ENCODE results near the gene VMAC. TPM values are rescaled to one million over a fixed set of nuclear protein-coding genes. Genes with fewer than 3 reads are reported as not detected.
A peak's percentile ranks its signal among the peaks of the same experiment; 100 is the strongest.

VMAC gene
- total RNA-seq, 2 donors from 2014 or later = 4.4 to 6.7 TPM

- Mint-ChIP-seq H3K4me3 (peak overlapping the region; percentile 95), H3K27ac (no peak overlapping the region), H3K36me3 (no peaks in the 10 kb centered on the region), H3K27me3 (no peaks in the 10 kb centered on the region), H3K9me3 (no peaks in the 10 kb centered on the region), H3K4me1 (ENCODE audit: low read depth in 2 of 2) (peaks cover 20 to 23% of the 10 kb centered on the region in 2 donors)
- DNase-seq (ENCODE audit: low spot score) = no peak
- ATAC-seq = no peak
Measured at GRCh38 chr19:5905114-5905778, 574 bp downstream of the VMAC start.

DNA sequence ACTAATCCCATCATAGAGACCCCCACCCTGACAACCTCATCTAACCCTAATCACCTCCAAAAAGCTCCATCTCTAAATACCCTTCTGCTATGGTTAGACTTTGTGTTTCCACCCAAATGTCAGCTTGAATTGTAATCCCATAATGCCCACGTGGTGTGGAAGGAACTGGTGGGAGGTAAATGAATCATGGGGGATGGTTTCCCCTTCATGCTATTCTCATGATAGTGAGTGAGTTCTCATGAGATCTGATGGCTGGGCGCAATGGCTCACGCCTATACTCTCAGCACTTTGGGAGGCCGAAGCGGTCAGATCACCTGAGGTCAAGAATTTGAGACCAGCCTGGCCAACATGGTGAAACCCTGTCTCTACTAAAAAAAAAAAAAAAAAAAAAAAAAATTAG is 2.6 kb downstream of the VMAC start:
- H3K9me3 Mint-ChIP-seq = no peaks in the 10 kb centered on the region
- H3K4me1 Mint-ChIP-seq (ENCODE audit: low read depth in 2 of 2) = peaks cover 15 to 18% of the 10 kb centered on the region in 2 donors
- no peak overlapping the region for H3K27ac Mint-ChIP-seq
- ATAC-seq (no peak), DNase-seq (ENCODE audit: low spot score) (no peak)
- H3K27me3 Mint-ChIP-seq = no peaks in the 10 kb centered on the region
- H3K36me3 Mint-ChIP-seq = no peaks in the 10 kb centered on the region
- no peak overlapping the region for H3K4me3 Mint-ChIP-seq

DNA sequence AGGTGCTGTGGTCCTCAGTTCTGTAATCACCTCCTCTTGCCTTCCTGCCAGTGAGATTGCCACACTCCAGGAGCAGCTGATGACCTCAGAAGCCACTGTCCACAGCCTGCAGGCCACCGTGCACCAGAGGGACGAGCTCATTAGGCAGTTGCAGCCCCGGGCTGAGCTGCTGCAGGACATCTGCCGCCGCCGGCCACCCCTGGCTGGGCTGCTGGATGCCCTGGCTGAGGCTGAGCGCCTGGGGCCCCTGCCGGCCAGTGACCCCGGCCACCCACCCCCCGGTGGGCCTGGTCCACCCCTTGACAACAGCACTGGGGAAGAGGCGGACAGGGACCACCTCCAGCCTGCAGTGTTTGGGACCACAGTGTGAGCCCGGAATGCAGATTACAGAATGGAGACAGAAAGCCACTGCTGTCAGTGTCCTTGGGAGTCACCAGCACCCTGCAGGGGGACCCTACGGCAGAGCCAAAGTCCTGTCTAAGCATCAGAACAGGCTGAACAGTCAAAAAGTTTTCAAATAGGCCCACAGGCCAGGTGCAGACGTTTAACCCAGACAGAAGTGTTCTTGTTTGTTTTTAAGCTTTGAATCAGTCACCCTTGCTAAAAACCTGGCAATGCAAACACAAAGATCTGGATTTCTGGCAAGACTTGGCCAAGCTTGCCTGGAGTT is 4.2 kb downstream of the VMAC start:
- ATAC-seq (no peak), DNase-seq (ENCODE audit: low spot score) (no peak)
- H3K9me3 Mint-ChIP-seq = no peaks in the 10 kb centered on the region
- no peak overlapping the region for H3K27ac Mint-ChIP-seq
- H3K4me1 Mint-ChIP-seq (ENCODE audit: low read depth in 2 of 2) = peaks cover 7% of the 10 kb centered on the region in 2 donors
- H3K36me3 Mint-ChIP-seq = no peaks in the 10 kb centered on the region
- H3K4me3 Mint-ChIP-seq = no peak overlapping the region
- H3K27me3 Mint-ChIP-seq = no peaks in the 10 kb centered on the region

- Mint-ChIP-seq H3K4me3 (no peak overlapping the region), H3K36me3 (no peaks in the 10 kb centered on the region), H3K27ac (no peak overlapping the region), H3K27me3 (no peaks in the 10 kb centered on the region), H3K4me1 (ENCODE audit: low read depth in 2 of 2) (peaks cover 5 to 7% of the 10 kb centered on the region in 2 donors), H3K9me3 (no peaks in the 10 kb centered on the region)
- ATAC-seq (no peak), DNase-seq (ENCODE audit: low spot score) (no peak)
Measured at GRCh38 chr19:5910638-5910907, 5.9 kb downstream of the VMAC start.

- ATAC-seq = no peak
- no peaks in the 10 kb centered on the region for H3K36me3 Mint-ChIP-seq
- no peak overlapping the region for H3K4me3 Mint-ChIP-seq
- no peaks in the 10 kb centered on the region for H3K27me3 Mint-ChIP-seq
- no peaks in the 10 kb centered on the region for H3K9me3 Mint-ChIP-seq
- H3K4me1 Mint-ChIP-seq (ENCODE audit: low read depth in 2 of 2) = peaks cover 3 to 5% of the 10 kb centered on the region in 2 donors
- H3K27ac Mint-ChIP-seq = no peak overlapping the region
- no peak for DNase-seq (ENCODE audit: low spot score)
Measured at GRCh38 chr19:5911366-5911765, 6.7 kb downstream of the VMAC start.

DNA sequence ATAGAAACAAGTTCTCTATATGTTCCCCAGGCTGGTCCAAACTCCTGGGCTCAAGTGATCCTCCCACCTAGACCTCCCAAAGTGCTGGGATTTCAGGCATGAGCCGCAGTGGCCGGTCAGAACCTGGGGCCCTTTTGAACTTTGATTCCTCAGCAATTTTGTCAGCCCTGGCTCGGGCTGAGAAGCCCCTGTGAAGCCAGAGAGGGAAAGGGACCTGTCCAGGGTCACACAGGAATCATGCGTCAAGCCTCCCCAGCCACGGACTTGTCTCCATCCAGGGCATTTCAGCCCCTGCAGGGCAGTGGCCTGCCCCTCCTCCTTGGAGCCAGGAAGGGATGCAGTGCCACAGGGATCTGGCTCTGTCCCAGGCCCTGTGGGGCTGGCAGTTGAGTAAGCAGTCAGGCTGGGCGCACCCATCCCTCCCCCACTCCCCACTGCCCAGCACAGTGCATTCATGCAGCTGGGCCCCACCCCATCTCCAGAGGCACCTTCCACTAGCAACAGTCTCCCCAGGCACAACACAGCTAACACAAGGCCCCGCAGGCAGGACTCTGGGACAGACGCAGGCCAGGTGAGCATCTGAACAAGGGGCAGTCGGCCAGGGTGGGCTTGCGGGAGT is 9.2 kb downstream of the VMAC start, which contains the start of gene CAPS:
CAPS (plus strand) TSS at position 516 of the 619 bp plus-strand sequence. CDS start 153 bp downstream, outside the sequence.
- no peak within 1 kb of the TSS for H3K4me3 Mint-ChIP-seq
- H3K27ac Mint-ChIP-seq = no peak within 1 kb of the TSS
- no peak for ATAC-seq
- H3K36me3 Mint-ChIP-seq = no peaks in the 10 kb centered on the region
- H3K9me3 Mint-ChIP-seq = no peaks in the 10 kb centered on the region
- H3K27me3 Mint-ChIP-seq = no peaks in the 10 kb centered on the region
- DNase-seq (ENCODE audit: low spot score) = no peak
- H3K4me1 Mint-ChIP-seq (ENCODE audit: low read depth in 2 of 2) = no peaks in the 10 kb centered on the region

DNA sequence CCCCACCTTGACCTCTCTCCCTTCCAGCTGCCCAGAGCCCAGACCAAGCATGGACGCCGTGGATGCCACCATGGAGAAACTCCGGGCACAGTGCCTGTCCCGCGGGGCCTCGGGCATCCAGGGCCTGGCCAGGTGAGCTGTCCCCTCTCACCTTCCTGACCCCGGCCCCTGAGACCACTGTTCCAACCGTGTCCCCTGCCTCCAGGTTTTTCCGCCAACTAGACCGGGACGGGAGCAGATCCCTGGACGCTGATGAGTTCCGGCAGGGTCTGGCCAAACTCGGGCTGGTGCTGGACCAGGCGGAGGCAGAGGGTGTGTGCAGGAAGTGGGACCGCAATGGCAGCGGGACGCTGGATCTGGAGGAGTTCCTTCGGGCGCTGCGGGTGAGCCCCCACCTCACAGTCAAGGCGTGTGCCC is 9.7 kb downstream of the VMAC start:
- DNase-seq (ENCODE audit: low spot score) = no peak
- Mint-ChIP-seq H3K9me3 (no peaks in the 10 kb centered on the region), H3K4me1 (ENCODE audit: low read depth in 2 of 2) (no peaks in the 10 kb centered on the region), H3K27ac (no peak overlapping the region), H3K4me3 (no peak overlapping the region), H3K27me3 (no peaks in the 10 kb centered on the region), H3K36me3 (no peaks in the 10 kb centered on the region)
- no peak for ATAC-seq

GRCh38 chr19:5914946-5915781 is 10.5 kb downstream of the VMAC start:
- H3K36me3 Mint-ChIP-seq = no peaks in the 10 kb centered on the region
- H3K9me3 Mint-ChIP-seq = no peaks in the 10 kb centered on the region
- ATAC-seq (no peak), DNase-seq (ENCODE audit: low spot score) (no peak)
- no peak overlapping the region for H3K27ac Mint-ChIP-seq
- H3K4me1 Mint-ChIP-seq (ENCODE audit: low read depth in 2 of 2) = no peaks in the 10 kb centered on the region
- H3K27me3 Mint-ChIP-seq = no peaks in the 10 kb centered on the region
- no peak overlapping the region for H3K4me3 Mint-ChIP-seq

DNA sequence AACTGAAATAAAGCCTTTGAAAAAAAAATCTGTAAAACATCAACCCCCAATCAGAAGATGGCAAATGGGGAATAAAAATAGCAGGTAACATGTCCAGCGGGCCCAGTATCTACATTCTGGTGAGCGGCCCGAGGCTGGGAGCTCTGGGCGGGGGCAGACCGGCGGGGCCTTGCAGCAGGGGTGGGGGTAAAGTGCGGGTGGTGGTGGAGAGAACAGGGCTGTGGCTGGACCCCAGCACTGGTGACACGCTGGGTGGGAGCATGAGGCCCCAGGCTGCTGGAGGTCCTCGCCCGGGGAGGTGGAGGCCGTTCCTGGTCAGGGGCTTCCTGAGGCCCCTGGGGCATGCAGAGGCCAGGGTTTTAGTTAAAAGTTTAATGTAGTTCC is 11.1 kb downstream of the VMAC start:
- no peak overlapping the region for H3K27ac Mint-ChIP-seq
- no peaks in the 10 kb centered on the region for H3K27me3 Mint-ChIP-seq
- ATAC-seq (no peak), DNase-seq (ENCODE audit: low spot score) (no peak)
- no peaks in the 10 kb centered on the region for H3K4me1 Mint-ChIP-seq (ENCODE audit: low read depth in 2 of 2)
- H3K36me3 Mint-ChIP-seq = no peaks in the 10 kb centered on the region
- no peak overlapping the region for H3K4me3 Mint-ChIP-seq
- H3K9me3 Mint-ChIP-seq = no peaks in the 10 kb centered on the region

DNA sequence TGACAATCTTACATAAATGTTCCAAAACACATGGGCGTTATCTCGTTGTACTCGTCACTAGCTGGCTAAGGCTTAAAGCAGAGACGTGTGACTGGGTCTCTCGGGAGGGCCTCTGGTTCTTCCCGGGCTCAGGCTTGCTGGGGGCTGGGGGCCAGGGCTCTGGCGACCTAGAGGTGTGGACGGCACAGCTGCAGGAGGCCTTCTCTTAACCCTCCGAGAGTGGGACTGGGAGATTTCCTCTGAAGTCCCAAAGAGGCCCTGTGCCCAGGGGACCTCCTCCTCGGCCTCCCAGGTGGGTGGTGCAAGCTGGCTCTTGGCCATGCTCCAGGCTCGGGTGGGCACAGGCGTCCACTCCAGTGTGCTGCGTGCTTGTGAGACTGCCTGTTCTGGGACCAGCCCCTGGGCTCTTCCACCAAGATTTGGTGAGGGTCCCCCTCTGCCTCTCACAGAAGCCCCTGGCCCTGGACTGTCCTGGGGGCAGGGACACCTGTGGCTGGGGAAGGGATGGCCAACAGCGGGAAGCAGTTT is 11.6 kb downstream of the VMAC start:
- H3K9me3 Mint-ChIP-seq = no peaks in the 10 kb centered on the region
- DNase-seq (ENCODE audit: low spot score) (no peak), ATAC-seq (no peak)
- no peak overlapping the region for H3K27ac Mint-ChIP-seq
- H3K4me1 Mint-ChIP-seq (ENCODE audit: low read depth in 2 of 2) = no peaks in the 10 kb centered on the region
- no peaks in the 10 kb centered on the region for H3K36me3 Mint-ChIP-seq
- no peak overlapping the region for H3K4me3 Mint-ChIP-seq
- H3K27me3 Mint-ChIP-seq = no peaks in the 10 kb centered on the region

DNA sequence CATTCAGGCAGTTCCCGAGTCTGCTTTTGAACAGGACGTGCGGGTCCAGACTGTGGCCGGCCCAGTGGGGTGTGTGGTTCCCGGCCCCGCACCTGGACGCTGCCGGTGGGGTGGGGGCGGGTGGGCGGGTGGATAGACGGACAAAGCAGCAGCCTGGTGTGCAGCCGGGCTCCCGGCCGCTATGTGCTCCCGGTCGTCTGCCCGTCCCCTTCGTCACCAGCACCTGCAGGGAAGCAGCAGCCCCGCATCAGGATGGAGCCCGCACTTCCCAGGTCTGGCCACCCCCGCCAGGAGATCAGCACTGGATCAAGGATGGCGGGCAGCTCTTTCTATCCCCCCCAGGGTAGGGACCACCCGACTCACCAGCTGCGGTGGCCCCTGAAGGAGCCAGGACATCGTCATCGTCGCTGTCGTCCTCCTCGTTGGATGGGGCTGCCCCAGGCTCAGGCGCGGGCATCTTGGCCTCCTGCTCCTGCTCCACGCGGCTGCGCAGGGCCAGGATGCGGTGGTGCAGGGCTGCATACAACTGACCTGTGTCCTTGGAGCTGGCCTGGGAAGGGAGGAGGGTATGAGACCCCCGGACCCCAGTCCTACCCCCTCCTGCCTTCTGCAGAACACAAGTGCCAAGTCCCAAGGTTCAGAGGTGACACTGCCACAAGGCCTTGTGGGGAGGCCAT is 12.9 kb downstream of the VMAC start:
- Mint-ChIP-seq H3K36me3 (no peaks in the 10 kb centered on the region), H3K9me3 (no peaks in the 10 kb centered on the region), H3K4me3 (no peak overlapping the region), H3K27ac (no peak overlapping the region), H3K27me3 (no peaks in the 10 kb centered on the region), H3K4me1 (ENCODE audit: low read depth in 2 of 2) (no peaks in the 10 kb centered on the region)
- no peak for ATAC-seq
- DNase-seq (ENCODE audit: low spot score) = no peak

- no peaks in the 10 kb centered on the region for H3K36me3 Mint-ChIP-seq
- H3K9me3 Mint-ChIP-seq = no peaks in the 10 kb centered on the region
- H3K4me1 Mint-ChIP-seq (ENCODE audit: low read depth in 2 of 2) = no peaks in the 10 kb centered on the region
- no peak overlapping the region for H3K4me3 Mint-ChIP-seq
- ATAC-seq (no peak), DNase-seq (ENCODE audit: low spot score) (no peak)
- no peak overlapping the region for H3K27ac Mint-ChIP-seq
- no peaks in the 10 kb centered on the region for H3K27me3 Mint-ChIP-seq
Measured at GRCh38 chr19:5918463-5919079, 13.9 kb downstream of the VMAC start.

GRCh38 chr19:5921516-5922160 is 17.0 kb downstream of the VMAC start:
- H3K36me3 Mint-ChIP-seq = no peaks in the 10 kb centered on the region
- no peaks in the 10 kb centered on the region for H3K9me3 Mint-ChIP-seq
- no peaks in the 10 kb centered on the region for H3K27me3 Mint-ChIP-seq
- H3K4me3 Mint-ChIP-seq = no peak overlapping the region
- H3K27ac Mint-ChIP-seq = no peak overlapping the region
- no peaks in the 10 kb centered on the region for H3K4me1 Mint-ChIP-seq (ENCODE audit: low read depth in 2 of 2)
- ATAC-seq (no peak), DNase-seq (ENCODE audit: low spot score) (no peak)

All from natural killer cell treated with Interleukin-12 subunit alpha and Interleukin-12 subunit beta and Interleukin-15 and Interleukin-18, amount 100 ng/mL, for 72 hours (primary cell).